Progenitor cell of endocrine pancreas (in vitro differentiated cells): Measurements from ENCODE around the gene RBP4. TPM values are rescaled to one million over a fixed set of nuclear protein-coding genes. Genes with fewer than 3 reads are reported as not detected.

Source experiments
- DNase-seq: peaks from one replicate; pipeline ENCODE4 v3.0.0; 2021; ENCODE audit warnings: low spot score; ENCODE audit not compliant: unreplicated experiment
- H3K27ac Mint-ChIP-seq: 2 replicates; pipeline ENCODE4 v1.8.0; 2021; ENCODE audit warnings: mild to moderate bottlenecking, moderate library complexity, mixed read lengths
- H3K27me3 Mint-ChIP-seq: 2 replicates; pipeline ENCODE4 v1.8.0; 2021; ENCODE audit warnings: mixed read lengths
- H3K36me3 Mint-ChIP-seq: 2 replicates; pipeline ENCODE4 v1.8.0; 2022; ENCODE audit warnings: mixed read lengths; ENCODE audit not compliant: insufficient read depth
- H3K4me1 Mint-ChIP-seq: 2 replicates; pipeline ENCODE4 v1.8.0; 2021; ENCODE audit warnings: low read depth, mixed read lengths
- H3K4me3 Mint-ChIP-seq: 2 replicates; pipeline ENCODE4 v1.8.0; 2021; ENCODE audit warnings: low read depth, mild to moderate bottlenecking, moderate library complexity, mixed read lengths
- H3K9me3 Mint-ChIP-seq: 2 replicates; pipeline ENCODE4 v1.8.0; 2021; ENCODE audit warnings: low read depth, mixed read lengths
- CTCF ChIP-seq: fragments of 200-600 bp; sonication (generic); IDR thresholded peaks from one replicate; pipeline ENCODE4 v1.5.0; 2021; ENCODE audit warnings: antibody characterized with exemption, mild to moderate bottlenecking; ENCODE audit not compliant: unreplicated experiment
- total RNA-seq: library from RNA; stranded (reverse); gene quantifications from 2 replicates; pipeline ENCODE4 v1.2.1, GENCODE V29; 2021

The RBP4 gene
- total RNA-seq, 1 donor from 2014 or later, result 0.72 TPM

- no peak overlapping the region for H3K27ac Mint-ChIP-seq
- no peaks in the 10 kb centered on the region for H3K9me3 Mint-ChIP-seq
- H3K4me3 Mint-ChIP-seq, result no peak overlapping the region
- no peak for DNase-seq
- H3K27me3 Mint-ChIP-seq, result peaks cover 43% of the 10 kb centered on the region
- H3K4me1 Mint-ChIP-seq, result peaks cover 20% of the 10 kb centered on the region
- no peaks in the 10 kb centered on the region for H3K36me3 Mint-ChIP-seq
- no peak for TF ChIP-seq CTCF
Observed at GRCh38 chr10:93573051-93573909, 27.8 kb downstream of the RBP4 start.

- Mint-ChIP-seq H3K36me3 (no peaks in the 10 kb centered on the region), H3K4me1 (peaks cover 20% of the 10 kb centered on the region), H3K9me3 (no peaks in the 10 kb centered on the region), H3K27ac (no peak overlapping the region), H3K4me3 (no peak overlapping the region), H3K27me3 (peaks cover 50% of the 10 kb centered on the region)
- DNase-seq, result no peak
- no peak for TF ChIP-seq CTCF
Observed at GRCh38 chr10:93572606-93573005, 28.4 kb downstream of the RBP4 start.

GRCh38 chr10:93570383-93570782, 30.7 kb downstream of the RBP4 start:
- peaks cover 25% of the 10 kb centered on the region for H3K4me1 Mint-ChIP-seq

DNA sequence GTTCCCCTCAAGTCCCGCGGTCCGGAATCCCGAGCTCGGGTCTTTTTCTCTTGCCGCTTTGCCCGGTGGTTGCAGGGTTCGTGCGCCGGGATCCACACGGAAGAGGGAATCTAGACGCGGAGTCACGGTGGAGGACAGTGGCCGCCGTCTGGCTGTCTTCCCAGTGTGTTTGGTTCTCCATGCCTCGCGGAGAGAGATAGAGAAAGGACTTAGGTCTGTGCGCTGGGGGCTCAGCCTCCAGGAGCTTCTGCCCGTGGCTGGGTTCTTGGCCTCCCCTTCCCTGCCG, 33.0 kb downstream of the RBP4 start:
- DNase-seq, result no peak
- H3K4me1 Mint-ChIP-seq, result peaks cover 12% of the 10 kb centered on the region
- no peaks in the 10 kb centered on the region for H3K9me3 Mint-ChIP-seq
- no peak overlapping the region for H3K4me3 Mint-ChIP-seq
- no peak overlapping the region for H3K27ac Mint-ChIP-seq
- no peak for TF ChIP-seq CTCF
- H3K27me3 Mint-ChIP-seq, result peaks cover 84% of the 10 kb centered on the region
- no peaks in the 10 kb centered on the region for H3K36me3 Mint-ChIP-seq

More at GRCh38 chr10:93570383-93570782, 30.7 kb downstream of the RBP4 start:
- no peak for TF ChIP-seq CTCF
- no peaks in the 10 kb centered on the region for H3K36me3 Mint-ChIP-seq
- H3K27me3 Mint-ChIP-seq, result peaks cover 70% of the 10 kb centered on the region
- H3K4me3 Mint-ChIP-seq, result no peak overlapping the region
- no peaks in the 10 kb centered on the region for H3K9me3 Mint-ChIP-seq
- DNase-seq, result no peak
- no peak overlapping the region for H3K27ac Mint-ChIP-seq

DNA sequence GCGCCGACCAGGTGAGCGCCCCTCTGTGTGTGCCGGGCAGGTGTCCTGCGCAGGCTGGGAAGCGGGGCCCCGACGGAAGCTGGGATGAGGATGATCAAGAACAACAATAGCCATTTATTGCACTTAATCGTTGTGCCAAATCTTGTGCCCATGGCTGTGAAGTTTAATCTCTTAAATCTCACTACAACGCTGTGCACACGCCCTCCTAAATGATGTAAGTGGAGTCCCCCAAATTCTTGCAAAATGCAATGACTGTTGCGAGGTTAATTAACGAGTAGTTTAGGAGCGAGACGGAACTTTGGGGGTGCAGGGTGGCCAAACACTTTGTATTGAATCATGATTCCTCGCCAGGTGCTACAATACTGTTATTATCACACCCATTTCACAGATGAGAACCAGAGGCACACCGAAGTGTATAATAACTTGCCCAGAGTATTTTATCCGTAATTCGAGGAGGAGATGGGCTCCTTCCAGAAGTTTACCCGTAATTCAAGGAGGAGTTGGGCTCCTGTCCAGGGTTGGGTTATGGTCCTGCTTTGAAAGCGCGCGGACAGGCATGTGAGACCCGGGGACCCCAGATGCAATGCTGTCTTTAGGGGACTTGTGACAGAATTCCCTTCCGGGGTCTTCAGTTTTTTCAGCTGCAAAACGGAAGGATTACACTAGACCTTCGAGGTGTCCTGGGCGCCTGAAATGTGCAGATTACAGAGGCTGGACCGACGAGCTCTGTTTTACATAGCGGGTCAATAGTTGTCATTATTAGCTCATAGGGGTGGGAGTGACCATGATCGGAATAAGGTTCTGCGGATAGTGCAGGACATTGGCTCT, 33.5 kb downstream of the RBP4 start:
- peak overlapping the region; percentile 57 for H3K4me3 Mint-ChIP-seq

More for the DNA sequence above, 33.5 kb downstream of the RBP4 start:
- Mint-ChIP-seq H3K9me3 (no peaks in the 10 kb centered on the region), H3K36me3 (no peaks in the 10 kb centered on the region), H3K4me1 (peaks cover 9% of the 10 kb centered on the region), H3K27ac (no peak overlapping the region), H3K27me3 (peaks cover 85% of the 10 kb centered on the region)
- DNase-seq, result no peak
- TF ChIP-seq CTCF, result no peak
